HG03280 (cell line): ENCODE measurements around the gene DAB2.
"Not testable (repeated sequence)": the region's sequence is repeated elsewhere in the genome, so short reads cannot be mapped to it uniquely, and the experiment has no call there.

Experiments
- ATAC-seq: cut with Tn5 transposase; IDR thresholded peaks from one replicate; pipeline ENCODE4 v1.9.1; 2021; ENCODE audit warnings: mild to moderate bottlenecking, moderate library complexity; ENCODE audit not compliant: unreplicated experiment

DAB2 gene

GRCh38 chr5:39422728-39423285 is 2.0 kb downstream of the DAB2 start:
- ATAC-seq, result no peak

GRCh38 chr5:39422036-39422606 is 2.7 kb downstream of the DAB2 start:
- ATAC-seq, result no peak

GRCh38 chr5:39420482-39421145 is 4.2 kb downstream of the DAB2 start:
- ATAC-seq, result no peak

- ATAC-seq, result no peak
These were observed 5.0 kb downstream of the DAB2 start for GRCh38 chr5:39419796-39420195.

- ATAC-seq, result no peak
These were observed 6.8 kb downstream of the DAB2 start for GRCh38 chr5:39417979-39418378.

GRCh38 chr5:39415201-39415600 is 9.6 kb downstream of the DAB2 start:
- no peak for ATAC-seq

- no peak for ATAC-seq
These were observed 10.4 kb downstream of the DAB2 start for GRCh38 chr5:39414426-39414825.

GRCh38 chr5:39413771-39414170 is 11.0 kb downstream of the DAB2 start:
- no peak for ATAC-seq

- ATAC-seq, result no peak
These were observed 11.9 kb downstream of the DAB2 start for GRCh38 chr5:39412721-39413394.

GRCh38 chr5:39411985-39412384 is 12.8 kb downstream of the DAB2 start:
- no peak for ATAC-seq

GRCh38 chr5:39411061-39411460 is 13.7 kb downstream of the DAB2 start:
- ATAC-seq, result no peak

GRCh38 chr5:39409033-39409432 is 15.7 kb downstream of the DAB2 start:
- ATAC-seq, result no peak

GRCh38 chr5:39405083-39405843 is 19.5 kb downstream of the DAB2 start:
- ATAC-seq, result no peak

- ATAC-seq, result not testable (repeated sequence)
These were observed 21.0 kb downstream of the DAB2 start for GRCh38 chr5:39403761-39404160.

- not testable (repeated sequence) for ATAC-seq
These were observed 22.6 kb downstream of the DAB2 start for GRCh38 chr5:39402140-39402539.

- no peak for ATAC-seq
These were observed 23.8 kb downstream of the DAB2 start for GRCh38 chr5:39400713-39401578.

- no peak for ATAC-seq
These were observed 25.4 kb downstream of the DAB2 start for GRCh38 chr5:39399135-39400036.

GRCh38 chr5:39396843-39397242 is 27.9 kb downstream of the DAB2 start:
- ATAC-seq, result no peak

GRCh38 chr5:39395521-39395920 is 29.3 kb downstream of the DAB2 start:
- no peak for ATAC-seq
